ENCODE data around the gene SPATA13.

GRCh38 chr13:24145674-24146073, 14.8 kb upstream of the SPATA13 start:
- TF ChIP-seq CTCF (IDR thresholded peaks at IDR 0.05) (no peak), EZH2 (IDR thresholded peaks at IDR 0.05; ENCODE audit: borderline replicate concordance, insufficient read depth, low read depth, low read length, poor library complexity, severe bottlenecking) (no peak)

All from B cell (primary cell).